HG03159 (cell line): ENCODE results near the gene EXOC7.
"Not testable (repeated sequence)": the region's sequence is repeated elsewhere in the genome, so short reads cannot be mapped to it uniquely, and the experiment has no call there.

ENCODE experiments used
- ATAC-seq: cut with Tn5 transposase; IDR thresholded peaks from one replicate; pipeline ENCODE4 v1.9.1; 2021; ENCODE audit warnings: mild to moderate bottlenecking, moderate library complexity; ENCODE audit not compliant: unreplicated experiment

The EXOC7 gene

DNA sequence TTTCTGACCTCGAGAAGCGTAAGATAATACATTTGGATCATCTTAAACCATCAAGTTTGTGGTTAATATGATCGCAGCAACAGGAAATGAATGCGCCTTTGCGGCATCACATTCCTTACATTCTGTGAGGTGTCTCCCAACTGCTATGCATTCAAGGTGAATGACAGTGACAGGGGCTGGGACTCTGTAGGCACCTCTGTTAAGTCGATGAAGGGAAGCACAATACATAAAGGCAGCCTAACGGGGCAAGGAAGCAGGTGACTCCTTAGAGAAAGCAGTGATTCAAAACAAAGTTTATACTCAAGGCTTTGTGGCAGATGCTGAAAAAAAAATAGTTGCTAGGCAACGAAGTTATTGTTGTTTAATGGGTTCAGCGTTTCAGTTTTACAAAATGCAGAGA is 54.9 kb downstream of the EXOC7 start:
- ATAC-seq, result no peak

DNA sequence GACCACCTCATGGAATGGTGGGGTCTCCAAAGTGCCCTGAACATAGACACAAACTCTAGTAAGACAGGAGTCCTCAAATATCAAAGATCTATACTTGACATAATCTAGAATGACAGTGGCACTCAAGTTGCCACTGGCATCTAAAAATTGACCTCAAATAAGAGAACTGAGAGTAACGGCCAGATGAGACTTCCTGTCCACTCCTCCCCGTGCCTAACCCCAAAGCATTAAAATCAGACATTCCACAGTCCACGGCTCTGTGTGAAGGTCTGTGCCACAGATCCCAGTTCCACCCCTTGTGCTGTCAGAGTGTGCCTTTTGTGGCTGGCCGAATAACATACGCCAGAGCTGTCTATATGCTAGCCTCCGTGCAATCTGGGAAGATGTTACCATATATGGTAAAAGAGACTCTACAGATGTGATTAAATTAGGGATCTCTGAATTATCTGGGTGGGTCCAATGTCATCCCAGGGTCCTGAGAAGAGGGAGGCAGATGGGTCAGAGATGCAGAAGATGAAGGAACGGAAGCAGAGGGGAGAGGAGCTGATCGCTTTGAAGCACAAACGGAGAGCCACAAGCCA is 55.5 kb downstream of the EXOC7 start:
- no peak for ATAC-seq

DNA sequence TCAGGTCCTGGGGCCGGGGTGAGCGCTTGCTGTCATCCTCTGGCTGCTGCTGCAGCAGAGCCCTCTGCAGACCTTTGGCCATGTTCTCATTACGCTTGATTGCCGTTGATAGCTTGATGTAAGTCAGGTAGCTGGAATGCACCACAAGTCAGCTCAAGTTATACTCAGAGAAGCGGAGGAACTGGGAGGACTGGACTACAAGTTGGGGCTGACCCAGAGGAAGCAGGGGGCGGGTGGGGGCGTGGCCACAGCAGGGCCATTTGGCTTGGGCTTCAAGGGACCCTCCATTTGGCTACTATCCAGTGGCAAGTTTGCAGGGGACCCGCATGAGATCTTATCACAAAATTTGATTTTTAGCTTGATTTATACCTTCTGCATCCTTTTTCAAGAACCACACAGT is 57.5 kb downstream of the EXOC7 start:
- no peak for ATAC-seq

DNA sequence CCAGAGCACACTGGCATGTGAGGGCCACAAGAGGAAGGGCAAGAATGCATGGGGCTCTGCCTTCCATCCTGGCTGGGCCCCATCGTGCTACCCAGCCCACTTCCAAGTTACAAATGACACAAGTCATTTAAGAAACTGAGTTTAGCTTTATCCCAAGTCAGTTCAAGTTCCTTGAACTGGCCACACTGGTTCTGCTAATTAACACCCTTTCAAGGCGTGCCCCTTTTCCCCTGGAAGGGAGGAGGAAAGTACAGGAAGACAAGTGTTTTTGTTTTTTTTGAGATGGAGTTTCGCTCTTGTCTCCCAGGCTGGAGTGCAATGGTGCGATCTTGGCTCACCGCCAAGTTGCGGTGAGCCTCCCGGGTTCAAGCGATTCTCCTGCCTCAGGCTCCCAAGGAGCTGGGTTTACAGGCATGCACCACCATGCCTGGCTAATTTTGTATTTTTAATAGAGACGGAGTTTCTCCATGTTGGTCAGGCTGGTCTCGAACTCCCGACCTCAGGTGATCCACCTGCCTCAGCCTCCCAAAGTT is 59.0 kb downstream of the EXOC7 start:
- not testable (repeated sequence) for ATAC-seq

DNA sequence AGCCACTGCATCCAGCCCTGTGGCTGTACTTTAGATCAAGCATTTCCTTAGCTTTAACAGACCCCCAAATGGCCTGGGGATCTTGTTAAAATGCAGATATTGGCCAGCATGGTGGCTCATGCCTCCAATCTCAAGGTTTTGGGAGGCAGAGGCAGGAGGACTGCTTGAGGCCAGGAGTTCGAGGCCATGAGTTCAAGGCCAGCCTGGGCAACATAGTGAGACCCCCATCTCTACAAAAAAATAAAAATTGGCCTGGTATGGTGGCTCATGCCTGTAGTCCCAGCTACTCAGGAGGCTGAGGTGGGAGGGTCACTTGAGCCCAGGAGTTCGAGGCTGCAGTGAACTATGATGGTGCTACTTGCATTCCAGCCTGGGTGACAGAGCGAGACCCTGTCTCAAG is 60.7 kb downstream of the EXOC7 start:
- not testable (repeated sequence) for ATAC-seq

DNA sequence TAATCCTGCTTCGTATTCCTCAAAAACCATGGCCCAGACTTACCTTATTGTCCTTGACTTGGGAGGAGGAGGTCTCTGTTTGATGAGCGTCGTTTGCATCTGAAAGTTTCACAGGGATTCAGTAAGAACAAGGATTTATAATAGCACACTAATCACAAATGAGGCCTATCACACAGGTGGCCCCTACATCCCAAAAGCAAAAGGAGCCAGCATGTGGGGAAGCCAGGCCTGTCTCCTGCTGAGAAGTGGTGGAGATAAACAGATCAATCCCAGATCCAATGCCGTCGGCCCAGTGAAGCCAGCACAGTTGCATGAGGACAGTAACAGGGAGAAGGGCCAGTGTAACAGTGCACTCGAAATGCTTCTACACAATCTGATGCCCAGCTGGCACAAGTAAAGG is 63.2 kb downstream of the EXOC7 start:
- ATAC-seq, result no peak

DNA sequence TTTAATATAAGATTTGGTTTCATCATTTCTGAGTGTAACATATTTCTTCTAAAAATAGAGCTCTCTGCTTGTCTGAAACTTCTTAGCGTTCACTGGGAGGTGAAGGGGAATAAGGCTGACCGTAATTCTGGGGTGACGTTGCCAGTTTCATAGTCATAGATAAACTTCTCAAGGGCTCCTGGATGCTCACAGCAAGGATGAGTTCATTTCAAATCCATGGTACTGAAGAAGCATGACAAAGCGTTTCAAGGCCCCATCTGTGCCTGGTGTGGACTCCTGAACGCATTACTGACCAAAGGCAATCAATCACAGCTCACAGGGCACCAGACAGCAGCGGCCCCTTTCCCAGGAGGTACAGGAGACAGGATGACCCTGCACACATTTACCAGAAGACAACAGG is 64.5 kb downstream of the EXOC7 start:
- no peak for ATAC-seq

DNA sequence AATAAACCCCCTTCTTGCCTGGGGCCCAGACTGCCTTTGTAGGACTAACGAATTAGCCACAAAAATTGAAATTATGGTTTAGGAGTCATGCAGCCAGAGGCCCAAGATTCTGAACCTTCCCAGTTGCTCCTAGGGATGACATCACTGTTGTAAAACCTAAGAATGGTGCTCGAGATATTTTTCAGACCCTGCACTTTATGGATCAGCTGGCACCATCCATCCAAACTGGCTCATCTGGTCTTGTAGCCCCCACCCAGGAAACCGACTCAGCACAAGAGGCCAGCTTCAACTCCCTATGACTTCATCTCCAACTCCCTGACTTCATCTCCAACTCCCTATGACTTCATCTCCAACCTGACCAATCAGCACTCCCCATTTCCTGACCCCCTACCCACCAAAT is 65.5 kb downstream of the EXOC7 start:
- ATAC-seq, result no peak

DNA sequence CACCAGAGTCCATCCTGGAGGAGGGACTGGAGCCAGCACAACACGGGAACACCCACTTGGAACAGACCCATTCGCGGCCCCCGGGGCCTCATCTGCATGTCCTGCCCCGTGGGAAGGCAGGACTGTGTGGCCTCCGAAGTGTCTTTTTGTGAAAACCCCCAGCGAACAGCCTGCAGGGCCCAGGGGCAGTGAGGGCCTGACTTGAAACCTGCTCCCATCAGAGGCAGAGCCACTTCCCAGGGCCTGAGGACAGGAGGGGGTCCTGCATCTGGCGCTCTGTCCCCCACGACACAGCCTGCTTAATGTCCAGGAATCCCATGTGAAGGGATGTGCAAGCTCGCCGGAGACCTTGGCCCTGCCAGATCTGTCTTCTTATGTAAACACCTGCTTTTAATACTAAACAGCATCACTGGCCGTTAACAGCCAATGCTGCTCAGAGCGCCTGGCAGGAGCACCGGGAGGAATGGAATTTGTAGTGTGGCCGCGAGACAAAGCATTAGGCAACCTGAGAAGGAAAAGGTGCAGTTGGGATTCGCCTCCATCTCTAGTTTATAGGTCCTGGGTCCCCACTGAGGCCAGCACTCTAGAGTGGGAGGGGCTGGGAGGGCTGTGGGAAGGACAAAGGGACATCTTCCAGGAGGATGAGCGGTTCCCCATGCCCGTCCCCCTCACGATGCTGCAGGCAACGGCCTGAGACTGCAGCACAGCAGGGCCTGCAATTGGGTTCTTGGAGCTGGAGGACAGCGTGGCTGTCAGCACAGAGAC is 66.9 kb downstream of the EXOC7 start:
- ATAC-seq, result no peak

DNA sequence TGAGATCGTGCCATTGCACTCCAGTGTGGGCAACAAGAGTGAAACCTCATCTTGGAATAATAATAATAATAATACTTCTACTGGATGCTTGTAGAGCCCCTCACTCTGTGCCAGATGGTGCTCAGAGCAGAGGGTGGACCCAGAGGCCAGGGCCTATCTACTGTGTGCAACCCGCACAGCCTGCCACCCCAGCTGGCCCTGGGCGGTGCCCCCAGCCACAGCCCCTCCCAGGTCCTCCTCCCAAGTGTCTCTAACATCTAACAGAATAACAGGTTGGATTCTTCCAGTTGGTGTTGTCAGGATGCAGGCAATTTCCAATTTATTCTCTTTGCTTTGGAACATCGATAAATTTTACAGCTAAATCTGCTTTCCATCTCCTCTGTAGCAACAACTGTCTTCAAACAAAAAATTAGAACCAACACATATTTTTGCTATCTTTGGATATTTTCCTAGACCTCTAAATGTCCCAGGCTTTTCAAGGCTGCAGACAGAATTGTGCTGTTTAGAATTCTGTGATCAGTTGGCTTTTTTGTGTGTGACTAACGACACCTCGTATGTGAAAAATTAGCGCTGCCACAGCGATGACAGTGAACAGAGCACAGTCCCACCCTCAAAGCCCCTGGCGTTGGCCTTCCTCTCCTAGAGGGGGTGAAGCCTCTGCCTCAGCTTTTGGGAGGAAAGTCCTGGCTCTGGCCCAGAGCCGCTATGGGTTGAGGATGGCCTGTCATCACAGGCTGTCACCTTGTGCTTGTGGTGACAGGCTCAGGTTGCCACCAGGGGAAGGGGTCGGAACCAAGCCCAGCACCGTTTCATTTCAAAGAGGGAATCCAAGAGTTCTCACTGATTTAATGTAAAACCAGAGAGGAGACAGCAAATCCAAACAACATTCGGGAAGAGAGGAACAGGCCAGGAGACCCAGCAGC is 68.9 kb downstream of the EXOC7 start:
- ATAC-seq, result no peak

DNA sequence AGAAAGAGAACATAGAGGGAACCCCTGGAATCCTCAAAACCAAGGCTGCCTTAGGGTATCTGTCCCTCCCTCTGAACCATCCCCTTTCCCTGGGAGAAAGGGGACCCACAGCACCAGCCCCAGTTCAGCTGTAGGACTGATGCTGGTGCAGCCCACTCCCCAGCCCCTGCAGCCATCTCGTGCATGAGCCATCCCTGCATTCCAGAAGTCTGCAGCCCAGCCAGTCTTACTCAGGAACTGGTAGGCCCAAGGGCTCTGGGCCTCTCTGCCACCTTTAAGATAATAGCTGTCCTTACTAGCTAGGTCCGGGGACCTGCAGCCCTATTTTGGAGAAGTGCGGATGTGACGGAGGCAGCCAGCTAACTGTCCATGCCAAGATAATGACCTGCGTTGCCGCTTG is 70.4 kb downstream of the EXOC7 start:
- no peak for ATAC-seq

DNA sequence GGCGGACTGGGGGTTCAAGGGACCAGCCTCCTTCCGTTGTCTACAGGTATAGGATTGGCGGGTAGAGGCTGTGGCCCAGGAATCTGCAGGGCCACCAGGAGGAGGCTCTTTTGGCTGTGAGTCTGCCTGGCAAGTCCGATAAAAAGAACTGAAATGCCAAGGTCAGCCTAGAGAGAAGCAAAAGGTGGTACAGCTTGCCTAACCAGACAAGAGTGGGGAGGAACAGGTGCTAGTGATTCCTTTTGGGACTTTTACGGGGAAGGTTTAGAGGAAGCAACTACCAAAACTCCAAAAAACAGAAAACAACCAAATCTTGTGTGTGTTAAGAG is 70.8 kb downstream of the EXOC7 start:
- ATAC-seq, result no peak

DNA sequence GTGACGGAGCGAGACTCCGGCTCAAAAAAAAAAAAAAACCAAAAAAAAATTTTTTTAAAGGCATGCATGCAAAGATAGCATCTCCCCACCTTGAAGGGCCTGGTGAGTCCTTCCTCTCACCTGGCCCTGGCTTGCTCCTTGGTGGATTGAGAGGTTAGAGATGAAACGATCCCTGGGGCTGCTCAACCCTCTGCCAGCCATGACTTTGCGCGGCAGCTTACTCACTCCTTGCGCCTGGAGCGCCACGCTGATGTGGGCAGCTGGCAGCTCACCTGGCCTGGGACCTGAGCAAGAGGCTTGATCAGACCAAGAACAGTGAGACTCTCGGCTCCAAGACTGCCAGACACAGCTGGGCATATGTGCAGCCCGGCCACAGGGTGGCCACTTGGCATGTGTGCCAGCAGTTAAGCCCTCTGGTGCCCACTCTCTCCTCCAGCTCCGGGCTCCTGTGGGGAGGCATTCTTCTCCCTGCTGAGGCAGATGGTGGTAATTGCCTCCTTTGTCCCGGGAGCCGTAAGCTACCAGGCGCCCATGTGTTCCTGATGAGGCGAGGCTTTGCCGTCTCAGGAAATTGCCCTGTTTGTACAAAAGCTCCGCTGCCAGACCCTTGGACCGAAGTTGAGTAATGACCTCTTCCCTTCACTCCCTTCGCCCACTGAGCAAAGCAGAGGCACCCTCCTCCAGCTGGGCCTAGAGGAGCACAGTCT is 71.4 kb downstream of the EXOC7 start:
- ATAC-seq, result no peak
